GM18858 (cell line): ENCODE measurements around the gene SLCO1B1.
"Not testable (repeated sequence)": the region's sequence is repeated elsewhere in the genome, so short reads cannot be mapped to it uniquely, and the experiment has no call there.

Experiments
- ATAC-seq: cut with Tn5 transposase; IDR thresholded peaks from one replicate; pipeline ENCODE4 v1.9.1; 2021; ENCODE audit not compliant: unreplicated experiment

SLCO1B1 gene, protein sequence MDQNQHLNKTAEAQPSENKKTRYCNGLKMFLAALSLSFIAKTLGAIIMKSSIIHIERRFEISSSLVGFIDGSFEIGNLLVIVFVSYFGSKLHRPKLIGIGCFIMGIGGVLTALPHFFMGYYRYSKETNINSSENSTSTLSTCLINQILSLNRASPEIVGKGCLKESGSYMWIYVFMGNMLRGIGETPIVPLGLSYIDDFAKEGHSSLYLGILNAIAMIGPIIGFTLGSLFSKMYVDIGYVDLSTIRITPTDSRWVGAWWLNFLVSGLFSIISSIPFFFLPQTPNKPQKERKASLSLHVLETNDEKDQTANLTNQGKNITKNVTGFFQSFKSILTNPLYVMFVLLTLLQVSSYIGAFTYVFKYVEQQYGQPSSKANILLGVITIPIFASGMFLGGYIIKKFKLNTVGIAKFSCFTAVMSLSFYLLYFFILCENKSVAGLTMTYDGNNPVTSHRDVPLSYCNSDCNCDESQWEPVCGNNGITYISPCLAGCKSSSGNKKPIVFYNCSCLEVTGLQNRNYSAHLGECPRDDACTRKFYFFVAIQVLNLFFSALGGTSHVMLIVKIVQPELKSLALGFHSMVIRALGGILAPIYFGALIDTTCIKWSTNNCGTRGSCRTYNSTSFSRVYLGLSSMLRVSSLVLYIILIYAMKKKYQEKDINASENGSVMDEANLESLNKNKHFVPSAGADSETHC

DNA sequence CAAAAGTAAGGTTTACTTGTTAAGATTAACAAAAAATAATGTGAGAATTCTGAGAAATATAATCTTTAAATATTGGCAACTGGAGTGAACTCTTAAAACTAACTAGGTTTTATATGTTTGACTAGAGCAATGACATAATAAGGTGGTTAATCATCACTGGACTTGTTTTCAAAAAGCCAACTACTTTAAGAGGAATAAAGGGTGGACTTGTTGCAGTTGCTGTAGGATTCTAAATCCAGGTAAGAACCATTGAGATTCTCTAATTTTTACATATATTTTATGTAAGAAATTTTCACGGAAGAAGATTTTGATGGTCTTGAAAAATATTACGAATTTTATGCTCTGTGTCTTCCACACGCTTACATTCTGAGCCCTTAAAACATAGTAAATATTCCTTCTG lies at the start of gene SLCO1B1:
Gene SLCO1B1 (plus strand): TSS at position 197 of the 400 bp plus-strand sequence. CDS start 10,381 bp downstream, outside the sequence.
- ATAC-seq: no peak

DNA sequence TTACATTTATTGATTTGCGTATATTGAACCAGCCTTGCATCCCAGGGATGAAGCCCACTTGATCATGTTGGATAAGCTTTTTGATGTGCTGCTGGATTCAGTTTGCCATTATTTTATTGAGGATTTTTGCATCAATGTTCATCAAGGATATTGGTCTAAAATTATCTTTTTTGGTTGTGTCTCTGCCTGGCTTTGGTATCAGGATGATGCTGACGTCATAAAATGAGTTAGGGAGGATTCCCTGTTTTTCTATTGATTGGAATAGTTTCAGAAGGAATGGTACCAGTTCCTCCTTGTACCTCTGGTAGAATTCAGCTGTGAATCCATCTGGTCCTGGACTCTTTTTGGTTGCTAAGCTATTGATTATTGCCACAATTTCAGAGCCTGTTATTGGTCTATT lies 46.2 kb upstream of the SLCO1B1 start:
- ATAC-seq: not testable (repeated sequence)

GRCh38 chr12:21111732-21112131 lies 19.3 kb upstream of the SLCO1B1 start:
- no peak for ATAC-seq

DNA sequence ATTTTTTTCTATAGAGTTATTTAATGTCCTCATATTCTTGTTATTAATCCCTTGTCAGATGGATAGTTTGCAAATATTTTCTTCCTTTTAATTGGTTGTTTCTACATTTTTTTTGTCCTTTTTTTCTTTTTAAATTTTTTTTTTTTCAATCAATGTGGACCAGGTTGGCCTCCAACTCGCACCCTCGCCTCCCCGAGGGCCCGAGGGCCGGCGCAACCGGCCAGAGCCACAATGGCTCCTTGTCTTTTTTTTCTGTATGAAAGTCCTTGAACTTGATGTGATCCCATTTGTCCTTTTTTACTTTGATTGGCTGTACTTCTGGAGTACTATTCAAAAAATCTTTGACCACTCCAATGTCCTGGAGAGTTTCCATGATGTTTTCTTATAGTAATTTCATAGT lies 17.7 kb upstream of the SLCO1B1 start:
- no peak for ATAC-seq

DNA sequence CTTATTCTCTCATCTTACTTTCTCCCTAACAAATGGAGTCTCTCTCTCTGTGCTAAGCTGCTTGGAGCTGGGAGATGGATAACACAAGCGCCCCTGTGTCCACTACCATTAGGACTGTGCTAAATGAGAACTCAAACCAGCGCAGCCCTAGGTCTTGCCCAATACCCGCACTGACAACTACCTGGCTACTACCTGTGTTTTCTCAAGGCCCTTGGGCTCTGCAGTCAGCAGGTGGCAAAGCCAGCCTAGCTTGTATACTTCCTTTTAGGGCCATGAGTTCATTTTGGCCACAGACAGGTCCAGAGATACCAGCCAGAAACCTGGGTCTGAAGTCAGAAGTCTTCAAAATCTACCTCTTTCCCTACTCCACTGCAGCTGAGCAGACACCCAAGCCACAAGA lies 13.0 kb upstream of the SLCO1B1 start:
- ATAC-seq: no peak

DNA sequence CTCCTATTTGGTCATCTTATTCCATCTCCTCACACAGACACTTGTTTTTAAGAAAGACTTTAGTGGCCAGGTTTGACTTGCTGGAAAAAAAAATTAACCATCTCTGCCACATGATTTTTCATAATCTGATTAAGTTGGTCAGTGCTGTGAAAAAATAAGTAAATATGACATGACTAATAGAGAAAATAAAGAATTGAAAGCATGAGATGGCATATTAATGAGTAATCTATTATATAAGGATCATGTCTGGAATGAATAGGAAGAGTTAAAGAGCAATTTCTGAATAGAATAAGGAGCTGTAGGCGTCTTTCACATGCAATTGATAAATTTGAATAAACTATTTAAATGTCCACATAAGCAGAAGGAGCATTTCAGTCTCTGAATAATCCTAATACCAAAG lies 12.2 kb upstream of the SLCO1B1 start:
- ATAC-seq: no peak

GRCh38 chr12:21129351-21129750 lies 1.6 kb upstream of the SLCO1B1 start:
- no peak for ATAC-seq

DNA sequence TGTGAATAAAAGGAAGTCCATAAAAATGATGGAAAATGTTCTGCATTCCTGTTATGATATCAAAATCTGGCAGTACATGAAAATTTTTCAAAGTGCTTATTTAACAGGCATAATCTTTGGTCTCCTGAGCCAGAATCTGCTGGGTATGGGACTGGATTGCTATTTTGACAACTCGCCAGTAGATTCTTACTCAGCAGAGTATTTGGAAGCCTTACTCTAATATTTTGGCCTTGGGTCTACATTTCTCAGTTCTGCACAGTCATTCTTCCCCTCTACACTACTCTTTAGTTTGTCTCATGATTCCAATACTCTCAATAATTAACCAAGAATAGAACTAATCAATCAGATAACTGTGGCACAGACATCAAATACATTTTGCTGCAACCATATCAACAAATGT lies 1.1 kb upstream of the SLCO1B1 start:
- ATAC-seq: no peak

DNA sequence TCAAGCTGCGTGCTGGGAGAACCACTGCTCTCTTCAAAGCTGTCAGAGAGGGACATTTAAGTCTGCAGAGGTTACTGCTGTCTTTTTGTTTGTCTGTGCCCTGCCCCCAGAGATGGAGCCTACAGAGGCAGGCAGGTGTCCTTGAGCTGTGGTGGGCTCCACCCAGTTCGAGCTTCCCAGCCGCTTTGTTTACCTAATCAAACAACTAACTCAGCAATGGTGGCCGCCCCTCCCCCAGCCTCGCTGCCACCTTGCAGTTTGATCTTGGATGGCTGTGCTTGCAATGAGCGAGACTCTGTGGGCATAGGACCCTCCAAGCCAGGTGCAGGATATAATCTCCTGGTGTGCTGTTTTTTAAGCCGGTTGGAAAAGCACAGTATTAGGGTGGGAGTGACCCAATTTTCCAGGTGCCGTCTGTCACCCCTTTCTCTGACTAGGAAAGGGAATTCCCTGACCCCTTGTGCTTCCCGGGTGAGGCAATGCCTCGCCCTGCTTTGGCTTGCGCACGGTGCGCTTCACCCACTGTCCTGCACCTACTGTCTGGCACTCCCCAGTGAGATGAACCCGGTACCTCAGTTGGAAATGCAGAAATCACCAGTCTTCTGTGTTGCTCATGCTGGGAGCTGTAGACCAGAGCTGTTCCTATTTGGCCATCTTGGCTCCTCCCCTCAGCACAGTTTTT lies 6.5 kb downstream of the SLCO1B1 start:
- not testable (repeated sequence) for ATAC-seq

GRCh38 chr12:21138016-21138415 lies 7.0 kb downstream of the SLCO1B1 start:
- ATAC-seq: no peak

DNA sequence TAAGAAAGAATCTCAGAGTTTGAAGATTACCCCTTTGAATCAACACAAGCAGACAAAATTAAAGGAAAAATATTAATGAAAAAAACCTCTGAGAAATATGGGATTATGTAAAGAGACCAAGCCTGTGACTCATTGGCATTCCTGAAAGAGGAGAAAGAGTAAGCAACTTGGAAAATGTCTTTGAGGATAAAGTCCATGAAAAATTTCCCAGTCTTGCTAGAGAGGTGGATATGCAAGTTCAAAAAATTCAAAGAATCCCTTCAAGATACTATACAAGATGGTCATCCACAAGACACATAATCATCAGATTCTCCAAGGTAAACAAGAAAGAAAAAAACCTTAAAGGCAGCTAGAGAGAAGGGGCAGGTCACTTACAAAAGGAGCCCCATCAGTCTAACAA lies 13.3 kb downstream of the SLCO1B1 start:
- no peak for ATAC-seq

GRCh38 chr12:21149861-21150260 lies 18.9 kb downstream of the SLCO1B1 start:
- ATAC-seq: not testable (repeated sequence)

DNA sequence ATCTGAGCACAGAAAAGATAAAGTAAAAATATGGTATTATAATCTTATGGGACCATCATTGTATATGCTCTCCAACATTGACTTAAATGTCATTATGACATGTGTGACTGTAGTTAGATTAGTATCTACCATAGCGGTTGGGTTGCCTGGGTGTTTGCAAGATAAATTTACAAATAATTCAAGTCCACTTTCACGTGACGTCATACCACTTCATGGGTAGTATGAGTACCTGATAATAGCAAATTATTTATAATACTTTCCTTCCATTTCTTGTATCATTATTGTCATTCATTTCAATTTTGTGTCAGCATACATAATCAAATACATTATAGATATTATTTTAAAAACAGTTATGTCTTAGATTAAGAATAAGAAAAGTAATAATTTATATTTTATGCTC lies 20.2 kb downstream of the SLCO1B1 start:
- ATAC-seq: no peak

DNA sequence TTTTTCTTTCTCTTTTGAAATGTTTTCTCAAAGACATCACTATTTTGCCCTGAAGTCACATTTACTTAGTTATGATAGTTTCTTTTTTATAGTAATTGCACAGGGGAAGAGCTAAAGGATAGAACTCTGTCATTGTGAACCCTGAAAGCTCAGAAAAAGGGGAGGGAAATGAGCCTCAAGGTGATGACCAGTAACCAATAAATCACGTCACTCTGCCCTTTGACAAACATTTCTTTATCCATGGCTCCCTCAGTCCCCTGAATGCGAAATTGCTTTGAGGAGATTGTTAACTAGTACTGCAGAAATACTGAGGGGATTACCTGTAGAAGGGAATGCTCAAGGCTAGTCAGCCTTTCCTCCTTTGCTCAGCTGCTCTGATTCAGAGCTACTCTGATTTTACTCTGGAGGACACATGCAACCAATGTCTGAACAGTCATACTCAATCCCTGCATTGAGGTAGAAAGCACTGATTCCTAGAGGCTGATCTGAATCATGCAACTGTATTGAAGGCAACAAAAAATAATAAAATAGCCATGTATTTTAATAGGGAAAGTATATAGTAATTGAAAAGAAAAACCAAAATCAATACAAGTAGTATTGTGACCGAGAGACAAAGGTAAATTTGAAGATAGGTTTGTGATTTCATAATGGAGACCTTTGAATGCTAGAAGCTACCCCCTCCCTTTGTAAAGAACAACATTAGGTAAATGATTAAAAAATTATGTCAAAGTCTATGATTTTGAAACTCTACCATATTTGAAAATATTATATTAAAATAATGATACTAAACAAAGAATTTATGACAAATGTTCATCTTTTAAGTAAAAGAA lies 24.7 kb downstream of the SLCO1B1 start:
- no peak for ATAC-seq

GRCh38 chr12:21165048-21165447 lies 34.1 kb downstream of the SLCO1B1 start:
- ATAC-seq: no peak

GRCh38 chr12:21169878-21170472 lies 39.0 kb downstream of the SLCO1B1 start:
- peak; percentile 71 for ATAC-seq

GRCh38 chr12:21172079-21172478 lies 41.1 kb downstream of the SLCO1B1 start:
- no peak for ATAC-seq

DNA sequence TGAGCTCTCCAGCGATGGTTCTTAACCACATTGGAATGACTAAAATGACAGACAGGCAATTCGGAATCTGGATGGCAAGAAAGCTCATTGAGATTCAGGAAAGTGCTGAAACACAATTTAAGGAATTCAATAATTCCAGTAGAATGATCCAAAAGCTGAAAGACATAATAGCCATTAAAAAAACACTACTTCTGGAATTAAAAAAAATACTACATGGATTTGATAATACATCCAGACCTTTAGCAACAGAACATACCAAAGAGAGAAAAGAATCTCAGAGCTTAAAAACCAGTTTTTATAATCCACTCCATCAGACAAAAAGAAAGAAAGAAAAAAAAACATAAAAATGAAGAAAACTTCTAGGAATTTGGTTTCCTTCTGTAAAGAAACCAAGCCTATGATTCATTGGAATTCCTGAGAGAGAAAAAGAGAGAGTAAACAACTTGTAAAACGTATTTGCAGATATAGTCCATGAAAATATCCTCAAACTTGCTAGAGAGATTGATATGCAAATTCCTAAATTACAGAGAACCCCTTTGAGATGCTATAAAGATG lies 52.8 kb downstream of the SLCO1B1 start:
- no peak for ATAC-seq

DNA sequence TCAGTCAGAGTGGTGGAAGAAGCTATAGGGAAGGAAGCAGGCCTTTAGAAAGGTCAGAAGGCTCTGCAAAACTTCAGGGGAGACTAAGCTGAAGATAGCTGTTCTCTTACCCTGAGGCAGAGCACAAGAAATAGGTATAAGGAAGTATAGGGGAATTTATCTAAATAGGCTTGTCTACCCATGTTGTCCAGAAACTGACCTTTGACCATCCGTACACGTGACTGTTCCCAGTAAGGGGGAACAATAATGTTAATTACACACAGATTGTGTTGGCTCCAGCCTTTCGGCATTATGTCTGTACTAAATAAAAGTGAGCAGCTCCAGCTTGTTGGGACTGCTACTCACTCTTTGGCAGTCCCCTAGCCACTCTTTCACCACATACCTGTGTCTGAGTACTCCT lies 59.0 kb downstream of the SLCO1B1 start:
- ATAC-seq: no peak

- ATAC-seq: not testable (repeated sequence)
Observed at GRCh38 chr12:21214433-21214832, 83.4 kb downstream of the SLCO1B1 start.
